ENCODE results near the gene BFSP2. TPM values are rescaled to one million over a fixed set of nuclear protein-coding genes. Genes with fewer than 3 reads are reported as not detected.

BFSP2 gene
- total and polyA plus RNA-seq, 2 of the 13 experiments (the other 11 are each of a cell fraction or from before 2014, with no cell fraction given), result not detected

DNA sequence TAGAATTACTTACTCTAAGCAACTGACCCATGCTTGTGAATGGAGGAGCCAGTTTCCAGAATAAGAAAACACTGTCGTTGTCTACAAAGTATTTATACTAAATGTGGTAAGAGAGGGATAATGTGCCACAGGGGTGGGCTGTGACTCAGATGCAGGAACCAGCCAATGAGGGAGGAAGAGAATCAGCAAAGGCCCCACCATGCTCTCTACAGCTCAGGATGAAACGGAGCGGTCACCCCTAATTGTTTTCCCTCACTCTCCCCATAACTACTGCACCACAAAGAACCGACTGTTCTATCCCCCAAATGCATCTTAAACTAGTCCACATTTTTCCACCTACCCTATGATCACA is 44.5 kb downstream of the BFSP2 start:
- no peak overlapping the region for H3K27ac ChIP-seq (ENCODE audit: extremely low read length, insufficient read depth, low read length)
- CTCF ChIA-PET (ENCODE audit: low intra/inter-chr PET ratio, low total read pairs), result no interaction called here
- intact Hi-C loops (cut with micrococcal nuclease; ENCODE audit: unreplicated experiment) (loop anchor here (5.0 kb wide), 1 partner anchor 133 kb away; no protein-coding TSS in a partner anchor), in situ Hi-C loops (cut with HindIII; ENCODE audit: extremely low pct_ligation_motif_present, low pct_unique_long_range_greater_than_20kb) (no loop called here)
- H3K79me2 ChIP-seq (ENCODE audit: insufficient read depth, low read length), result no peaks in the 10 kb centered on the region
- no peaks in the 10 kb centered on the region for H3K9me3 ChIP-seq (ENCODE audit: low read length)
- WGBS (ENCODE audit: low lambda C conversion rate), result 67% methylated on average over 4 of the region's 4 CpGs
- peaks cover 31% of the 10 kb centered on the region for H3K4me1 ChIP-seq (ENCODE audit: insufficient read depth, low read length)
- H3K27me3 ChIP-seq (ENCODE audit: control insufficient read depth in 1 of 2, insufficient read depth in 2 of 2, low read length in 2 of 2), result no peaks in the 10 kb centered on the region
- no peaks in the 10 kb centered on the region for H3K36me3 ChIP-seq (replicated peaks in 1 of 2; ENCODE audit: control insufficient read depth in 1 of 2, insufficient read depth in 2 of 2, low read length in 2 of 2)
- H3K9ac ChIP-seq (ENCODE audit: insufficient read depth, low read depth, low read length), result no peak overlapping the region
- BruUV-seq (replicated peaks), result no TSS peak
- no peaks in the 10 kb centered on the region for H4K20me1 ChIP-seq (ENCODE audit: insufficient read depth, low read length)
- H3K4me3 ChIP-seq (replicated peaks in 1 of 3; ENCODE audit: insufficient read depth in 1 of 3, low read depth in 2 of 3, low read length in 3 of 3), result no peak overlapping the region
- DNase-seq (ENCODE audit: low spot score), result no peak
- POLR2A ChIA-PET, result no interaction called here
- ATAC-seq, result no peak
- no peak for FAIRE-seq
- TF ChIP-seq ARNT2 (CRISPR knock-in tag; IDR thresholded peaks at IDR 0.05; ENCODE audit: low read depth), result no peak
- no peak for TF ChIP-seq ZMYM4 (CRISPR knock-in tag; IDR thresholded peaks at IDR 0.05)
- TF ChIP-seq, protein P1, sequence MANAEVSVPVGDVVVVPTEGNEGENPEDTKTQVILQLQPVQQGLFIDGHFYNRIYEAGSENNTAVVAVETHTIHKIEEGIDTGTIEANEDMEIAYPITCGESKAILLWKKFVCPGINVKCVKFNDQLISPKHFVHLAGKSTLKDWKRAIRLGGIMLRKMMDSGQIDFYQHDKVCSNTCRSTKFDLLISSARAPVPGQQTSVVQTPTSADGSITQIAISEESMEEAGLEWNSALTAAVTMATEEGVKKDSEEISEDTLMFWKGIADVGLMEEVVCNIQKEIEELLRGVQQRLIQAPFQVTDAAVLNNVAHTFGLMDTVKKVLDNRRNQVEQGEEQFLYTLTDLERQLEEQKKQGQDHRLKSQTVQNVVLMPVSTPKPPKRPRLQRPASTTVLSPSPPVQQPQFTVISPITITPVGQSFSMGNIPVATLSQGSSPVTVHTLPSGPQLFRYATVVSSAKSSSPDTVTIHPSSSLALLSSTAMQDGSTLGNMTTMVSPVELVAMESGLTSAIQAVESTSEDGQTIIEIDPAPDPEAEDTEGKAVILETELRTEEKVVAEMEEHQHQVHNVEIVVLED (CRISPR knock-in tag; IDR thresholded peaks at IDR 0.05; ENCODE audit: borderline replicate concordance), result no peak
- TF ChIP-seq ZNF430 (CRISPR knock-in tag; IDR thresholded peaks at IDR 0.05), result no peak
- TF ChIP-seq, protein P2, sequence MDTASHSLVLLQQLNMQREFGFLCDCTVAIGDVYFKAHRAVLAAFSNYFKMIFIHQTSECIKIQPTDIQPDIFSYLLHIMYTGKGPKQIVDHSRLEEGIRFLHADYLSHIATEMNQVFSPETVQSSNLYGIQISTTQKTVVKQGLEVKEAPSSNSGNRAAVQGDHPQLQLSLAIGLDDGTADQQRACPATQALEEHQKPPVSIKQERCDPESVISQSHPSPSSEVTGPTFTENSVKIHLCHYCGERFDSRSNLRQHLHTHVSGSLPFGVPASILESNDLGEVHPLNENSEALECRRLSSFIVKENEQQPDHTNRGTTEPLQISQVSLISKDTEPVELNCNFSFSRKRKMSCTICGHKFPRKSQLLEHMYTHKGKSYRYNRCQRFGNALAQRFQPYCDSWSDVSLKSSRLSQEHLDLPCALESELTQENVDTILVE (CRISPR knock-in tag; IDR thresholded peaks at IDR 0.05), result no peak
- TF ChIP-seq TBL1XR1 (IDR thresholded peaks at IDR 0.05; ENCODE audit: borderline replicate concordance, low read length, partially characterized antibody), result no peak
- TF ChIP-seq HNF1B (CRISPR knock-in tag; IDR thresholded peaks at IDR 0.05), result no peak
- TF ChIP-seq, protein P3, sequence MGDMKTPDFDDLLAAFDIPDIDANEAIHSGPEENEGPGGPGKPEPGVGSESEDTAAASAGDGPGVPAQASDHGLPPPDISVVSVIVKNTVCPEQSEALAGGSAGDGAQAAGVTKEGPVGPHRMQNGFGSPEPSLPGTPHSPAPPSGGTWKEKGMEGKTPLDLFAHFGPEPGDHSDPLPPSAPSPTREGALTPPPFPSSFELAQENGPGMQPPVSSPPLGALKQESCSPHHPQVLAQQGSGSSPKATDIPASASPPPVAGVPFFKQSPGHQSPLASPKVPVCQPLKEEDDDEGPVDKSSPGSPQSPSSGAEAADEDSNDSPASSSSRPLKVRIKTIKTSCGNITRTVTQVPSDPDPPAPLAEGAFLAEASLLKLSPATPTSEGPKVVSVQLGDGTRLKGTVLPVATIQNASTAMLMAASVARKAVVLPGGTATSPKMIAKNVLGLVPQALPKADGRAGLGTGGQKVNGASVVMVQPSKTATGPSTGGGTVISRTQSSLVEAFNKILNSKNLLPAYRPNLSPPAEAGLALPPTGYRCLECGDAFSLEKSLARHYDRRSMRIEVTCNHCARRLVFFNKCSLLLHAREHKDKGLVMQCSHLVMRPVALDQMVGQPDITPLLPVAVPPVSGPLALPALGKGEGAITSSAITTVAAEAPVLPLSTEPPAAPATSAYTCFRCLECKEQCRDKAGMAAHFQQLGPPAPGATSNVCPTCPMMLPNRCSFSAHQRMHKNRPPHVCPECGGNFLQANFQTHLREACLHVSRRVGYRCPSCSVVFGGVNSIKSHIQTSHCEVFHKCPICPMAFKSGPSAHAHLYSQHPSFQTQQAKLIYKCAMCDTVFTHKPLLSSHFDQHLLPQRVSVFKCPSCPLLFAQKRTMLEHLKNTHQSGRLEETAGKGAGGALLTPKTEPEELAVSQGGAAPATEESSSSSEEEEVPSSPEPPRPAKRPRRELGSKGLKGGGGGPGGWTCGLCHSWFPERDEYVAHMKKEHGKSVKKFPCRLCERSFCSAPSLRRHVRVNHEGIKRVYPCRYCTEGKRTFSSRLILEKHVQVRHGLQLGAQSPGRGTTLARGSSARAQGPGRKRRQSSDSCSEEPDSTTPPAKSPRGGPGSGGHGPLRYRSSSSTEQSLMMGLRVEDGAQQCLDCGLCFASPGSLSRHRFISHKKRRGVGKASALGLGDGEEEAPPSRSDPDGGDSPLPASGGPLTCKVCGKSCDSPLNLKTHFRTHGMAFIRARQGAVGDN (CRISPR knock-in tag; IDR thresholded peaks at IDR 0.05), result no peak
- no peak for TF ChIP-seq HHEX (CRISPR knock-in tag; IDR thresholded peaks at IDR 0.05)
- no peak for TF ChIP-seq ZNF672 (CRISPR knock-in tag; IDR thresholded peaks at IDR 0.05)
- no peak for TF ChIP-seq ZSCAN25 (CRISPR knock-in tag; IDR thresholded peaks at IDR 0.05)
- TF ChIP-seq ZFAT (CRISPR knock-in tag; conservative IDR thresholded peaks at IDR 0.05), result no peak
- no peak for TF ChIP-seq CC2D1A (CRISPR knock-in tag; IDR thresholded peaks at IDR 0.05)
- H2AFZ ChIP-seq (ENCODE audit: low read length), result no peak overlapping the region
- no peak overlapping the region for H3K4me2 ChIP-seq (ENCODE audit: low read depth, low read length)
